Left colon (tissue), 2 donors: ENCODE data around the gene OR51B6. TPM values are rescaled to one million over a fixed set of nuclear protein-coding genes. Genes with fewer than 3 reads are reported as not detected.
"Not testable (repeated sequence)": the region's sequence is repeated elsewhere in the genome, so short reads cannot be mapped to it uniquely, and the experiment has no call there.

Experiments used
- ATAC-seq: fragments of 200-7000 bp; cut with Tn5 transposase; one replicate; pipeline ENCODE4 v1.9.1; 2020; ENCODE audit warnings: mild to moderate bottlenecking, moderate library complexity
- DNase-seq, 2 donors: peaks; one replicate each; pipeline ENCODE4 v3.0.0-alpha.2; 2020
- intact Hi-C, 2 donors: fragments of 100-400 bp; cut with DNase I in 1 of 2; cut with micrococcal nuclease in 1 of 2; formaldehyde crosslinking; loops; one replicate each; pipeline versions ENCODE4 v1.11.2 to v1.14.0; 2022; cut with DNase I, micrococcal nuclease
- total RNA-seq, 2 donors: library from RNA; stranded (reverse); fragmentation: NEBNext Ultra II Directional; extraction: Animal tissue kit (Norgen Biotek cat#: 25700); gene quantifications; one replicate each; pipeline ENCODE4 v1.2.1, GENCODE V29; 2021
- donor health status: DM: no; HTN: no; CAD: no.
- donor health status: DM: yes; HTN: yes; CAD: no.

The OR51B6 gene
- total RNA-seq, 2 donors from 2014 or later = not detected

GRCh38 chr11:5362017-5362625 is 10.8 kb downstream of the OR51B6 start:
- intact Hi-C loops = no loop called here
- no peak for ATAC-seq
- DNase-seq = no peak

- no peak for ATAC-seq
- intact Hi-C loops = no loop called here
- DNase-seq = no peak
These were observed 12.4 kb downstream of the OR51B6 start for GRCh38 chr11:5363679-5364078.

- ATAC-seq = no peak
- intact Hi-C loops = no loop called here
These were observed 12.9 kb downstream of the OR51B6 start for GRCh38 chr11:5364214-5364613.

GRCh38 chr11:5366365-5366764 is 15.1 kb downstream of the OR51B6 start:
- ATAC-seq, intact Hi-C loops, DNase-seq: not testable (repeated sequence)

More at GRCh38 chr11:5364214-5364613, 12.9 kb downstream of the OR51B6 start:
- DNase-seq = no peak

GRCh38 chr11:5366856-5367255 is 15.5 kb downstream of the OR51B6 start:
- no peak for DNase-seq
- intact Hi-C loops = no loop called here
- no peak for ATAC-seq

GRCh38 chr11:5367448-5368074 is 16.3 kb downstream of the OR51B6 start:
- no peak for DNase-seq
- intact Hi-C loops = no loop called here
- no peak for ATAC-seq

GRCh38 chr11:5368502-5369043 is 17.3 kb downstream of the OR51B6 start:
- ATAC-seq = no peak
- intact Hi-C loops = no loop called here

GRCh38 chr11:5369789-5370188 is 18.5 kb downstream of the OR51B6 start:
- ATAC-seq = no peak
- intact Hi-C loops = no loop called here
- DNase-seq = no peak

More at GRCh38 chr11:5368502-5369043, 17.3 kb downstream of the OR51B6 start:
- no peak for DNase-seq

- ATAC-seq (peak; percentile 64), DNase-seq (peak in 1 of 2 donors; percentile 20)
- intact Hi-C loops = no loop called here
These were observed 29.5 kb downstream of the OR51B6 start for GRCh38 chr11:5380740-5381342.

- no peak for ATAC-seq
- no peak for DNase-seq
- intact Hi-C loops = no loop called here
These were observed 32.3 kb downstream of the OR51B6 start, which contains the start of gene OR51M1 for GRCh38 chr11:5383576-5383975. Gene OR51M1 (plus strand): TSS chr11:5383812. CDS start chr11:5389399, 5,587 bp downstream.

GRCh38 chr11:5384335-5384734 is 33.0 kb downstream of the OR51B6 start:
- intact Hi-C loops = no loop called here
- DNase-seq (no peak), ATAC-seq (no peak)

- intact Hi-C loops = no loop called here
- DNase-seq = no peak
- ATAC-seq = no peak
These were observed 38.9 kb downstream of the OR51B6 start for GRCh38 chr11:5390210-5390609.

GRCh38 chr11:5394091-5394490 is 42.8 kb downstream of the OR51B6 start:
- ATAC-seq (no peak), DNase-seq (no peak)
- intact Hi-C loops = no loop called here

- DNase-seq (no peak), ATAC-seq (no peak)
- intact Hi-C loops = no loop called here
These were observed 47.6 kb downstream of the OR51B6 start for GRCh38 chr11:5398936-5399335.

Other genes starting within 250 kb of the OR51B6 start
- not detected for gene OR52A5, start 213.2 kb upstream of the OR51B6 start, total RNA-seq
- gene OR52A1, start 196.8 kb upstream of the OR51B6 start, total RNA-seq = not detected
- not detected for gene OR51V1, start 150.8 kb upstream of the OR51B6 start, total RNA-seq
- gene HBB, start 124.4 kb upstream of the OR51B6 start, total RNA-seq = 10 to 100 TPM in 1 of 2 donors, 1 to 10 TPM in 1; 9.3 to 25.8 TPM
- not detected for gene HBD, start 117.0 kb upstream of the OR51B6 start, total RNA-seq
- gene HBG1, start 101.7 kb upstream of the OR51B6 start, total RNA-seq = not detected
- not detected for gene HBG2, start 96.7 kb upstream of the OR51B6 start, total RNA-seq
- gene HBE1, start 81.6 kb upstream of the OR51B6 start, total RNA-seq = not detected
- gene OR51B4, start 49.6 kb upstream of the OR51B6 start, total RNA-seq = not detected
- not detected for gene OR51B2, start 27.2 kb upstream of the OR51B6 start, total RNA-seq
- not detected for gene OR51B5, start 8.0 kb upstream of the OR51B6 start, total RNA-seq
- not detected for gene OR51M1, start 32.3 kb downstream of the OR51B6 start, total RNA-seq
- not detected for gene OR51Q1, start 70.6 kb downstream of the OR51B6 start, total RNA-seq
- not detected for gene OR51I1, start 90.0 kb downstream of the OR51B6 start, total RNA-seq
- not detected for gene OR51I2, start 97.8 kb downstream of the OR51B6 start, total RNA-seq
- gene OR52D1, start 137.2 kb downstream of the OR51B6 start, total RNA-seq = not detected
- gene UBQLN3, start 158.4 kb downstream of the OR51B6 start, total RNA-seq = not detected
- gene UBQLNL, start 165.2 kb downstream of the OR51B6 start, total RNA-seq = under 1 TPM; 0.25 to 0.49 TPM
- under 1 TPM; 0.25 to 0.27 TPM for gene OR52H1, start 197.0 kb downstream of the OR51B6 start, total RNA-seq
- gene OR52B6, start 229.4 kb downstream of the OR51B6 start, total RNA-seq = not detected
- 1 to 10 TPM in 1 of 2 donors, under 1 TPM in 1; 0.40 to 1.7 TPM for gene TRIM6, start 245.1 kb downstream of the OR51B6 start, total RNA-seq